Activated T-cell treated with anti-CD3 and anti-CD28 coated beads for 4 hours (primary cell): ENCODE data around the gene TSPYL2.

Experiments used
- DNase-seq: peaks from one replicate; pipeline ENCODE4 v3.0.0-alpha.2; 2020

TSPYL2 gene

GRCh38 chrX:53080628-53081580 lies 1.3 kb upstream of the TSPYL2 start:
- DNase-seq = no peak

GRCh38 chrX:53082773-53083616 lies 828 bp downstream of the TSPYL2 start:
- DNase-seq = no peak

- DNase-seq = no peak
Observed at GRCh38 chrX:53084043-53084570, 1.9 kb downstream of the TSPYL2 start.

- DNase-seq = no peak
Observed at GRCh38 chrX:53084863-53085262, 2.7 kb downstream of the TSPYL2 start.

GRCh38 chrX:53085661-53086229 lies 3.6 kb downstream of the TSPYL2 start:
- DNase-seq = no peak

GRCh38 chrX:53086464-53086863 lies 4.3 kb downstream of the TSPYL2 start:
- no peak for DNase-seq

GRCh38 chrX:53087388-53087831 lies 5.2 kb downstream of the TSPYL2 start:
- DNase-seq = no peak

- DNase-seq = peak; percentile 70
Observed at GRCh38 chrX:53088136-53088974, 6.2 kb downstream of the TSPYL2 start.

- no peak for DNase-seq
Observed at GRCh38 chrX:53089224-53089842, 7.2 kb downstream of the TSPYL2 start.

GRCh38 chrX:53089925-53090324 lies 7.8 kb downstream of the TSPYL2 start:
- DNase-seq = no peak

GRCh38 chrX:53091354-53091753 lies 9.2 kb downstream of the TSPYL2 start:
- DNase-seq = no peak

GRCh38 chrX:53093177-53093655 lies 11.0 kb downstream of the TSPYL2 start:
- peak; percentile 57 for DNase-seq

- peak; percentile 59 for DNase-seq
Observed at GRCh38 chrX:53093748-53094581, 11.8 kb downstream of the TSPYL2 start, which contains the start of gene KANTR. Gene KANTR, plus strand, starts transcription at chrX:53094142. Its CDS starts 30,131 bp downstream, at chrX:53124273.

- no peak for DNase-seq
Observed at GRCh38 chrX:53094582-53094905, 12.4 kb downstream of the TSPYL2 start.

GRCh38 chrX:53095796-53096195 lies 13.6 kb downstream of the TSPYL2 start:
- no peak for DNase-seq

GRCh38 chrX:53114864-53115549 lies 32.8 kb downstream of the TSPYL2 start:
- no peak for DNase-seq

GRCh38 chrX:53115550-53115874 lies 33.3 kb downstream of the TSPYL2 start:
- DNase-seq = no peak

- DNase-seq = no peak
Observed at GRCh38 chrX:53116101-53116500, 33.9 kb downstream of the TSPYL2 start.

- DNase-seq = no peak
Observed at GRCh38 chrX:53122013-53122412, 39.8 kb downstream of the TSPYL2 start.

GRCh38 chrX:53125506-53125905 lies 43.3 kb downstream of the TSPYL2 start:
- DNase-seq = no peak
